HG02623 (cell line): ENCODE measurements around the gene DNASE1L2.

Source experiments
- ATAC-seq: cut with Tn5 transposase; IDR thresholded peaks from one replicate; pipeline ENCODE4 v1.9.1; 2021; ENCODE audit warnings: moderate library complexity; ENCODE audit not compliant: unreplicated experiment

The DNASE1L2 gene

GRCh38 chr16:2284001-2284770 lies 47.9 kb downstream of the DNASE1L2 start:
- no peak for ATAC-seq

GRCh38 chr16:2284797-2285576 lies 48.7 kb downstream of the DNASE1L2 start:
- ATAC-seq = no peak

DNA sequence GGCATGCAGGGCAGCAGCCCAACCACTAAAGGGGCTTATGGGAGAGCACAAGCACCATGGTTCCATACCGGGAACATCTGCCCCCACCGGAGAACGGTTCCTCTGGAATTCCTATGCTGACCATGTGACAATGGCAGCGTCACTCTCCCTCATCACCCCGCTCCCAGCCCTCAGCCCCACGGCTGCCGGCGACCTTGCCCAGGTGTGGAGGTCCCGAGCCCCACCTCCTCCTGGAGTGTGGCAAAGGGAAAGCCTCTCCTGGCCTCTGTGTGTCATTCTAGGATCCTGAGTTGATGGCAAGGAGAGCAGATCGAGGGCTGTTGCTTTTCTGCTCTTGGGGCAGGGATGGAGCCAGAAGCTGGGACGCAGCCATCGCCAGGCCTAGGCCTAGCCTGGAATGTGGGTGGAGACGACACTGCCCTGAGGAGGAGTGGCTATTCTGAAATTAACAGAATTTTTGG lies 49.5 kb downstream of the DNASE1L2 start:
- ATAC-seq = no peak

DNA sequence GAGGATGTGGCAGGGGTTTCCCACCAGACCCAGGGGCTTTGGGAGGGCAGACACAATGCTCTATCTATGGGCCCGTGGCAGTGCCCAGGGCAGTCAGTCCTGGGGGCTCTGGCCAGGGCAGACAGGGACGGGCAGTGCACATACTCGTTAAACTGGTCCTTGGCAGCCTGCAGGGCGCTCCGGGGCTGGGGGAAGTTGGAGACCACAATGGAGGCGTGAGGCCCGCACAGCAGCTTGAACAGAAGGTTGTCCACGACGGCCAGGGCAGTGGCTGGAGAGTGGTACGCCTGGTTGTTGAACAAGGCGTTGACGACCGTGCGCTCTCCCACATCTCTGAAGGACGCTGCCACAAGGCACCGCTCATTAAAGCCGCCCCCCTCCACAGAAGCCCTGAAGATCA lies 50.3 kb downstream of the DNASE1L2 start:
- no peak for ATAC-seq

GRCh38 chr16:2287916-2288547 lies 51.8 kb downstream of the DNASE1L2 start:
- no peak for ATAC-seq
